Measurements from ENCODE around the gene SLC6A18.
"Not testable (repeated sequence)": the region's sequence is repeated elsewhere in the genome, so short reads cannot be mapped to it uniquely, and the experiment has no call there.

Gene SLC6A18

GRCh38 chr5:1276930-1277329 is 51.7 kb downstream of the SLC6A18 start:
- DNase-seq (ENCODE audit: low read depth) = no peak

DNA sequence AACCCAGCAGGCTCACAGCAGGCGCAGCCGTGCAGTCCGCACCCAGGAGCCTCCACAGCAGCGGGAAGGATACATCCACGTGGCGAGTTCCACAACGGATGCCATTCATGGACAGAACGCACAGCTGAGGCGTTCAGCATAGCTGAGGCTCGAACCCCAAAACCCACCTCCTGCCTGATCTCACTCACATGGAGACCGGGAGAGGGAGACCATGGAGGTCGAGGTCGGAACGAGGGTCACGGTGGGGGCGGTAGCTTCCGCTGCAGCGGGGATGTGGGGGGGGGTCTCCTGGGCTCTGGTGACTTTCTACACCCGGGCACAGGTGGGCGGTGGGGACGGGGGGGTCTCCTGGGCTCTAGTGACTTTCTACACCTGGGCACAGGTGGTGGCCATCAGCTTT is 52.1 kb downstream of the SLC6A18 start:
- no peak for DNase-seq (ENCODE audit: low read depth)

DNA sequence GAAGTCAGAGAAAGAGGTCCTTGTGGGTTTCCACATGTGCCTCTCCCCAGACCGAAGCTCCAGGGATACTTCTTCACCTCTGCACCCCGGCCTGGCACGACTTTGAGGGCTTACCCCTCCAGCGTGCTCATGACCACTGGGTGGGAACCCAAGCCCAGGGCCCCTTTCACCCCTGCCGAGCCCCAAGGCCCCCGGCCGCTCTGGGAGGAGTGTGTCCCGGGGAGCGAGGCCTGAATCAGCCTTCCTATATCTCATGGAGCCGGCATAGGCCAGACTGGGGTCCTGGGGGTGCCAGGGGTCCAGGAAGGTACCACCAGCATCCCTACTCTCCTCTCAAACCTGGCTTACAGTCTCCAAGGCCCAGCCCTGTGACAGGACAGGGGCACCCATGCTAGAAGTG is 52.6 kb downstream of the SLC6A18 start:
- DNase-seq (ENCODE audit: low read depth) = no peak

- DNase-seq (ENCODE audit: low read depth) = no peak
These were observed 53.0 kb downstream of the SLC6A18 start for GRCh38 chr5:1278216-1278615.

DNA sequence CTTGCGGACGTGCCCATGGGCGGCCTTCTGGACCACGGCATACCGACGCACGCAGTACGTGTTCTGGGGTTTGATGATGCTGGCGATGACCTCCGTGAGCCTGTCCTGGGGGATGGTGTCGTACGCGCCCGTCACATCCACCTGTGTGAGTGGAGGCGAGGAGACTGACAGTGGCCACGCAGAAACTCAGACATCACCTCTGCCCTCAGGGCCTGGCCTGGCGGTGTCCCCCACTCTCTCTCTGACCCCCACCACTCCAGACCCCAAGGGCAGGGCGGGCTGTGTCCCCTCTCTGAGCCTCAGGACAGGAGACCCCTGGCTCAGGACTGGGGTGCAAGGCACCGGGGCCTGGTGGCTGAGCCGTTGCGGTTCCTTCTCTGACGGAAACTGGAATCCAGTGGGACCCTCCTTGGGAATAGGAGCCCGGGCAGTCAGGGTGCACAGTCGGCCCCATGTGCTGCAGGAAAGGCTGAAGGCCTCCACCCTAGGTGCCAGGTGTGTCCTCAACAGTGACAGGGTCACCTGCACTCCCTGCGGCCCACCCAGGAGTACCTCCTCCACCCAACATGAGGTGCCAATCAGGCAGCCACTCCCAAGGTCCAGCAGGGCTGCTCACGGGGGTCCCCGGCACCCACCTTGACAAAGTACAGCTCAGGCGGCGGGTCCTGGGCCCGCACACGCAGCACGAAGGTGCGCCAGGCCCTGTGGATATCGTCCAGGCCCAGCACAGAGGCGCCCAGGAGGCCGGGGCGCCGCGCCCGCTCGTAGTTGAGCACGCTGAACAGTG is 53.7 kb downstream of the SLC6A18 start:
- DNase-seq (ENCODE audit: low read depth) = no peak

DNA sequence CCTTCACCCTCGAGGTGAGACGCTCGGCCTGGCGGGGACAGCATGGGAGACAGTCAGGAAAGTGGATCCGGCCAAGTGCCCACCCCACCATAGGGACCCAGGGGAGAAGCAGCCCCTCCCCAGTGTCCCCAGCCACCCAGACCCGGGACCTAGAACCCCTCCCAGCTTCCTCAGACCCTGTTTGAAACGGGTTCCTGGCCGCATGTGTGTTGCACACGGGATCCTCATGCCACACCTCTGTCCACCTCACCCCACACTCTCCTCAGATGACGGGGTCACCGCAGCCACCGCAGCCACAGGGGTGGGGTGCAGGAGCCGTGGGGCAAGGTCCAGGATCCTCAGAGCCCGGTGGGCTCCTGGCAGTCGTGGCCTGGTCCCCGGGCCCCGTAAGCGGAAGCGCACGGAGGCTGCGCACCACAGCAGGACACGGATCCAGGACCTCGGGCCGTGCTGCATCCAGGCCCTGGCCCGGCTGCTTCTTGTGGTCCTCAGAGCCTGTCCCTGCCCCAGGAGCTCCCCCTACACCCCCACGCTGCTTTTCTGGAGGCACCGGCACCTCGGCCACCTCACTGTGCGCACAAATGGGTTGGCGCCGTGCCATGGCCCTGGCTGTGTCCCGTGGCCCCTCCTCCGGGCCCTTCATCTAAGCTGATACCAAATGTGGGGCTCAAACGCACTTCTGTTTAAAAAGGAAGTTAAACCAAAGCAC is 54.4 kb downstream of the SLC6A18 start:
- no peak for DNase-seq (ENCODE audit: low read depth)

DNA sequence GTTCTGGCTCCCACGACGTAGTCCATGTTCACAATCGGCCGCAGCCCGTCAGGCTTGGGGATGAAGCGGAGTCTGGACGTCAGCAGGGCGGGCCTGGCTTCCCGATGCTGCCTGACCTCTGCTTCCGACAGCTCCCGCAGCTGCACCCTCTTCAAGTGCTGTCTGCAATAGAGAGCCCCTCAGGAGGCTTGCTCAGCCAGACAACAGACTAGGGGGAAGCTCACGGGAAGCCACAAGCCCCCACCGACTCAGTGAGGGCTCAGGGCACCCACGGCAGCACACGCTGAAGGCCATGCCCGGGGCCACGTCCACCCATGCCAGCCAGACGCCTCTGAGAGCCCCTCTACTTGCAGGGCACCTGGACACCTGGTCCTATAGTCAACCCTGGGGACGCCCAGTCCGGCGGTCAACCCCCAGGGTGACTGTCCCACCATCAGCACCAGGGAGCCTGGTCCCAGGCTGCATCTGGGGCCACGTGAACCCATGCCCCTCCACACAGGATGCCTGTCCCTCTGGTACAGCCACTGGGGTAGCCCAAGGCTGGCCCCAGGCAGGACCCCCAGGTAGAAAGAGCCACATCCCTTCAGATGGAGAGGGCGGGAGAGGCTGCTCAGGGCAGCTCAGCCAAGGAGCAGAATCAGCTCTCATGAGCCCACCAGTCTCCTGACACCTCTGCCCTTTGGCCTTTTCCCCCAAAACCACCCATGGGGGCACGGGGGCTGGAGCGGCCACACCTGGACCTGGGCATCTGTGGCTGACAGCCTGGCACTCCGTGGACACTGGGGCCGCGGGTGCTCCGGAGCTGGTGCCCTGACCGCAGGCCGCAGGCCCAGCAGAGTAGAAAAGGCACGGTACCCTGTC is 55.2 kb downstream of the SLC6A18 start:
- DNase-seq (ENCODE audit: low read depth) = no peak

DNA sequence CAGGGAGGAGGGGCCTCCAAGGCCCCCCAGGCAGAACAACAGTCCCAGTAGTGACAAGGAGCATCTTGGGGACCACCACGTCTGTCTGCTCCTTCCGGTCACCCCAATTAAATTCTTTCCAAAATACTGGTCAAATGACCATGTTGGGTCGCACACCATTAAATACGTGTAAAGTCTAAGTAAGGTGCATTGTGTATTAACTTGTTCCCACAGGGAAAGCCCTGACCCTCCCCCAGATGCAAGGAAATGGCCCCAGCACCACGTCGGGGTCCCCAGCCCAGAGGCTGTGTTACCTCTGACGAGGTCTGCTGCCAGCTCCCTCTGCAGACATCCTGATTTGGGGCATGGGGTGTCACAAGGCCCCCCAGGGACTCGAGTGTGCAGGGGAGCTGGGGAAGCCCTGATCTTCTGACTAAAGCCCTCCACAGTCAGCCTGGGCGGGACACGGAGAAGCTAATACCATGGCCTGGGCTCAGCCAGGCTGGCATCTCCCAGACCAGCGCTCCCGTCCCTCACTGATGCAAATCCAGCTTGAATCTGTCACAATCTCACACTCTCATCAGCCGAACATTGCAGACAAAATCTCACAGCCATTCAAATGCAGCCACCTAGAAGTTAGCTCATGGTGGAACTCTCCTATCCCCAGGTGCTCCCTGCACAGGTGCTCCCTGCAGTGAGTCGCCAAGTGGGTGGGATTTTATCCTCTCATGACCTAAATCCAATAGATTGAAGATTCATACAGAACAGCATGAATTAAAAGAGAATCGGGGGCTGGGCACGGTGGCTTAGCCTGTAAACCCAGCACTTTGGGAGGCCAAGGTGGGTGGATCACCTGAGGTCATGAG is 56.1 kb downstream of the SLC6A18 start:
- DNase-seq (ENCODE audit: low read depth) = no peak

GRCh38 chr5:1282131-1282992 is 57.2 kb downstream of the SLC6A18 start:
- DNase-seq (ENCODE audit: low read depth) = no peak

DNA sequence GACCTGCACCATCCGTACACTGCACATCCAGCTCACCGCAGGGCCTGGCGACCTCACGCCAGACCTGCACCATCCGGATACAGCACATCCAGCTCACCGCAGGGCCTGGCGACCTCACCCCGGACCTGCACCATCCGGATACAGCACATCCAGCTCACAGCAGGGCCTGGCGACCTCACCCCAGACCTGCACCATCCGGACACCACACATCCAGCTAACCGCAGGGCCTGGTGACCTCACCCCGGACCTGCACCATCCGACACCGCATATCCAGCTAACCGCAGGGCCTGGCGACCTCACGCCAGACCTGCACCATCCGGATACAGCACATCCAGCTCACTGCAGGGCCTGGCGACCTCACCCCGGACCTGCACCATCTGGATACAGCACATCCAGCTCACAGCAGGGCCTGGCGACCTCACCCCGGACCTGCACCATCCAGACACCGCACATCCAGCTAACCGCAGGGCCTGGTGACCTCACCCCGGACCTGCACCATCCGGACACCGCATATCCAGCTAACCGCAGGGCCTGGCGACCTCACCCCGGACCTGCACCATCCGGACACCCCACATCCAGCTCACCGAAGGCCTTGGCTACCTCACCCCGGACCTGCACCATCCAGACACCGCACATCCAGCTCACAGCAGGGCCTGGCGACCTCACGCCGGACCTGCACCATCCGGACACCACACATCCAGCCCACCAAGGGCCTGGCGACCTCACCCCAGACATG is 58.0 kb downstream of the SLC6A18 start:
- not testable (repeated sequence) for DNase-seq (ENCODE audit: low read depth)

DNA sequence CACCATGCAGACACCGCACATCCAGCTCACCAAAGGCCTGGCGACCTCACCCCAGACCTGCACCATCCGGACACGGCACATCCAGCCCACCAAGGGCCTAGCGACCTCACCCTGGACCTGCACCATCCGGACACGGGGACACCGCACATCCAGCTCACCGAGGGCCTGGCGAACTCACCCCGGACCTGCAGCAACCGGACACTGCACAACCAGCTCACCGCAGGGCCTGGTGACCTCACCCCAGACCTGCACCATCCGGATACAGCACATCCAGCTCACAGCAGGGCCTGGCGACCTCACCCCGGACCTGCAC is 58.5 kb downstream of the SLC6A18 start:
- DNase-seq (ENCODE audit: low read depth) = not testable (repeated sequence)

DNA sequence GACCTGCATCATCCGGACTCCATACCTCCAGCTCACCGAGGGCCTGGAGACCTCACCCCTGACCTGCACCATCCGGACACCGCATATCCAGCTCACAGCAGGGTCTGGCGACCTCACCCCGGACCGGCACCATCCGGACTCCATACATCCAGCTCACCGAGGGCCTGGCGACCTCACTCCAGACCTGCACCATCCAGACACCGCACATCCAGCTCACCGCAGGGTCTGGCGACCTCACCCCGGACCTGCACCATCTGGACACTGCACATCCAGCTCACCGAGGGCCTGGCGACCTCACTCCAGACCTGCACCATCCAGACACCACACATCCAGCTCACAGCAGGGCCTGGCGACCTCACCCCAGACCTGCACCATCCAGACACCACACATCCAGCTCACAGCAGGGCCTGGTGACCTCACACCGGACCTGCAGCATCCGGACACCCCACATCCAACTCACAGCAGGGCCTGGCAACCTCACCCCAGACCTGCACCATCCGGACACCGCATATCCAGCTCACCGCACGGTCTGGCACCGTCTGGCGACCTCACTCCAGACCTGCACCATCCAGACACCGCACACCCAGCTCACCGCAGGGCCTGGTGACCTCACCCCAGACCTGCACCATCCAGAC is 59.3 kb downstream of the SLC6A18 start:
- not testable (repeated sequence) for DNase-seq (ENCODE audit: low read depth)

DNA sequence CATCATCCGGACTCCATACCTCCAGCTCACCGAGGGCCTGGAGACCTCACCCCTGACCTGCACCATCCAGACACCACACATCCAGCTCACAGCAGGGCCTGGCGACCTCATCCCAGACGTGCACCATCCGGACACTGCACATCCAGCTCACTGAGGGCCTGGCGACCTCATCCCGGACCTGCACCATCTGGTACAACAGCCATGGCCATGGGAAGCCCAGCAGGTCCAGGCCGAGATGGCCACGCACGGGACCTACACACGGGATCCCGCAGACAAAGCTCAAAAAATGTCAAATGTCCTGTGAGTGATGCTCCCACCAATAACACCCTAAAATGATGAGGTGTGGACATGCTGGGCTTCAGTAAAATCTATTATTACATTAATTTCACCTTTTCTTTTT is 60.0 kb downstream of the SLC6A18 start:
- no peak for DNase-seq (ENCODE audit: low read depth)

GRCh38 chr5:1285883-1286291 is 60.7 kb downstream of the SLC6A18 start:
- no peak for DNase-seq (ENCODE audit: low read depth)

DNA sequence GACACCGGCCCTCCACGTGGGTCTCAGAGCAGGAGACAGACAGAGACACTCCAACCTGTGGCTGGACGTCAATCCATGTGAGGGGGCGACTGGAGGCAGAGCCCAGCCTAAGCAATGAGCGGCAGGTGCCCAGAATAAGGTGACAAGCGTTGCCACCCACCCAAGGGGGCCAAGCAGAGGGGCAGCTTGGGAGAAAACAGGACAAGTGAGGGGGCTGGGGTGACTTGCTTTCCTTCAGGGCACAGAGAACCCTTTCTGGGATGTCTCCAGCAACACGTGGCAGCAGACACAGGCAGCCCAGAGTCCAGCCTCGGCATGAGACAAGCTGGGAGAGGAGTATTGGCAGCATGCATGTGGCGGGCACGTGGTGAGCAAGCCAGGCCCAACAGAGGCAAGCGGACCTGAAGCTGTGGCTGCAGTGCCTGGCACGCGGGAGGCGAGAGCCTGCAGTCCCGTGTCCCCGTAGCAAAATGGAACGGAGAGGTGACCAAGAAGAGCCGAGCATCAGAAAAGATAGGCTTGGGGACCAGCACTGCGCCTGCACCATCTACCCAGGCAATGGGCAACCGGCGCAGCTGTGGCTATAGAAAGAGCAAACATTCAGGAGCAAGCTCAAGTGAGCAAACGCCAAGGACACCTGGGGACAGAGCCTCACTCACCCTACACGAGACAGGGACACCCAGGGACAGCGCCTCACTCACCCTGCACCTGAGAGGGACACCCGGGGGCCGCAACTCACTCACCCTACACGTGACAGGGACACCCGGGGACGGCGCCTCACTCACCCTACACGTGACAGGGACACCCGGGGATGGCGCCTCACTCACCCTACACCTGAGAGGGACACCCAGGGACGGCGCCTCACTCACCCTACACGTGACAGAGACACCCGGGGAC is 63.5 kb downstream of the SLC6A18 start:
- no peak for DNase-seq (ENCODE audit: low read depth)

DNA sequence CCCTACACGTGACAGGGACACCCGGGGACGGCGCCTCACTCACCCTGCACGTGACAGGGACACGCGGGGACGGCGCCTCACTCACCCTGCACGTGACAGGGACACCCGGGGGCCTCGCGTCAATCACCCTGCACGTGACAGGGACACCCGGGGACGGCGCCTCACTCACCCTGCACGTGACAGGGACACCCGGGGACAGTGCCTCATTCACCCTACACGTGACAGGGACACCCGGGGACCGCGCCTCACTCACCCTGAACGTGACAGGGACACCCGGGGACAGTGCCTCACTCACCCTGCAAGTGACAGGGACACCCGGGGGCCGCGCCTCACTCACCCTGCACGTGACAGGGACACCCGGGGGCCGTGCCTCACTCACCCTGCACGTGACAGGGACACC is 64.4 kb downstream of the SLC6A18 start:
- not testable (repeated sequence) for DNase-seq (ENCODE audit: low read depth)

DNA sequence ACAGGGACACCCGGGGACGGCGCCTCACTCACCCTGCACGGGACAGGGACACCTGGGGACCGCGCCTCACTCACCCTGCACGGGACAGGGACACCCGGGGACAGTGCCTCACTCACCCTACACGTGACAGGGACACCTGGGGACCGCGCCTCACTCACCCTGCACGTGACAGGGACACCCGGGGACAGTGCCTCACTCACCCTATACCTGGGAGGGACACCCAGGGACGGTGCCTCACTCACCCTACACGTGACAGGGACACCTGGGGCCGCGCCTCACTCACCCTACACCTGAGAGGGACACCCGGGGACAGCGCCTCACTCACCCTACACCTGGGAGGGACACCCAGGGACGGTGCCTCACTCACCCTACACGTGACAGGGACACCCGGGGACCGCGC is 65.8 kb downstream of the SLC6A18 start:
- DNase-seq (ENCODE audit: low read depth) = not testable (repeated sequence)

DNA sequence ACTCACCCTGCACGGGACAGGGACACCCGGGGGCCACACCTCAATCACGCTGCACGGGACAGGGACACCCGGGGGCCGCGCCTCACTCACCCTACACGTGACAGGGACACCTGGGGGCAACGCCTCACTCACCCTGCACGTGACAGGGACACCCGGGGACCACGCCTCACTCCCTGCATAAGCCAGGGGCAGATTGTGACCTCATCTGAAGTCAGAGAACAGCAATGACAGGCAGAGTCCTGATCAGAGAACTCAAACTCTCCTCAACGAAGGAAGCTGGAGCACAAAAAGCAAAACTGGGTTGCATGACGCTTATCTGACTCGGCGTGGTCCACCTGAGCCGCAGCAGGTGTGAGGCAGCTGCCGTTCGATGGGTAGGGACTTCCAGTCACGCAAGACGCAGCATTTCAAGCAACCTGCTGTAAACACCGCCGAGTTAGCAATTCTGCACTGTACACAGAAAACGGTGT is 66.5 kb downstream of the SLC6A18 start:
- DNase-seq (ENCODE audit: low read depth) = no peak

DNA sequence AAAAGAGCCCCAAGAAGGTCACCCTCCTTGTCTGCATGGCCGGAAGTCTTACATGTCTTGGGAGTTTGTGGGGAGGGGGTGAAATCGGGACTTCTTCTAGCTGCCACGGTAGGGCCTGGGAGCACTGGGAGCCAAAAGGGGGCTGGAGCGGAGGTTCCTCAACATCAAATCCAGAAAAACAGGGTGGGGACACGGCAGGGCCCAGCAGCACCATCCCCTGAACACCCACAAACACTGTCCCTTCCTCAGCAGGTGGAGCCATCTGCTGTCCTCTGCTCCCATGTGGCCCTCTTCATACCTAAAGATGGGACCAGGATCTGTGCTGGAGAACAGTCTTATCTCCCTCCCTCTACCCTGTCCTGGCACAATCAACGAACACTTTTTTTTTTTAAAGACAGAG is 67.0 kb downstream of the SLC6A18 start:
- DNase-seq (ENCODE audit: low read depth) = no peak
